Left cardiac atrium (tissue), 4 donors: ENCODE measurements around the gene PGAP3. TPM values are rescaled to one million over a fixed set of nuclear protein-coding genes. Genes with fewer than 3 reads are reported as not detected.

Experiments used
- ATAC-seq, 2 donors: fragments of 200-7000 bp; cut with Tn5 transposase; one replicate each; pipeline ENCODE4 v1.9.1; 2020; ENCODE audit warnings: mild to moderate bottlenecking in 2 of 2, moderate library complexity in 2 of 2
- DNase-seq: peaks from one replicate; pipeline ENCODE4 v3.0.0-alpha.2; 2020
- intact Hi-C, 2 donors: fragments of 100-400 bp; cut with DNase I; formaldehyde crosslinking; loops; one replicate each; pipeline versions ENCODE4 v1.14.1 to v1.15.1; 2022 to 2023
- total RNA-seq, 2 donors: library from RNA; stranded (reverse); fragmentation: NEBNext Ultra II Directional; extraction: Animal tissue kit (Norgen Biotek cat#: 25700); gene quantifications; one replicate each; pipeline ENCODE4 v1.2.1, GENCODE V29; 2021
- donor health status: DM: no; HTN: yes; CAD: no.
- donor health status: DM: no; HTN: yes; CAD: no; lungs with severe emphysema.
- donor health status: DM: yes; HTN: yes; CAD: no.
- donor health status: Dilated cardiomyopathy.

Gene PGAP3
- total RNA-seq, 2 donors from 2014 or later, result 9.7 to 18.1 TPM

DNA sequence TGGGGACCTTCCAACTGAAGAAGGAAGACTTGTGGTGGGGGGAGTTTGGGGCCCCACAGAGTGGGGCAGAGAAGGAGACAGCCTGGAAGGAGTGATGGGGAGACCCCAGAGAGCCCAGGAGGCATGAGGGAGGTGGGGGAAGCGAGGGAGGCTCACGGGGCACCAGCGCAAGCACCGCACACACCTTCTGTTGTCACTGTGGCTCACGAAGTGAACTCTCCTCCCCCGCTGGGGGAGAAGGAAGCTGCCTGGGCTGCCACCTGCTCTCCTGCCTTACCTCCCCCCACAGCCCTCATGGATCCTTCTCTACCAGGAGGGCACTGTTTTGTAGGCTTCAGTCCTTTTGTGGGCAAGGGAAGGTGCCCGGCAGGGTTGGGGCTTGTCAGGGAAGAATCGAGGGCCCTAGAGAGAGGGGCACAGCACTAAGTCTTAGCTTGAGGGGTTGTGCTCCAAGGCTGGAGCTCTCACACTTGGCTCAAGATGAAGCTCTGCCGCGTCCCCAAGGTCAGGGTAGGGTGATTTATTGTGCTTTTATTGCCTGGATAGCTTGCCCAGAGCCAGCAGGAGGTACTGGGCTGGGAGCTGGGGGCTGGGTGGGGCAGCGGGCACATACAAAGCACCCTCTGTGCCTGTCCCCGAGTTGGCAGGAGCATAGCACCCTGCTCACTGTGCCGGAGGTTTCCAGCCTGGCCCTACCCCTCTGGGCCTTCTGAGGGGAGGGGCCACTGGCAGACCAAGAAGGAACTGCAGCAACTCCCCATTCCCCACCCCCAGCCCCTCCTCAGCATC lies 55.5 kb downstream of the PGAP3 start:
- intact Hi-C loops, result no loop called here
- DNase-seq (no peak), ATAC-seq (peak in 1 of 2 donors; percentile 25)

DNA sequence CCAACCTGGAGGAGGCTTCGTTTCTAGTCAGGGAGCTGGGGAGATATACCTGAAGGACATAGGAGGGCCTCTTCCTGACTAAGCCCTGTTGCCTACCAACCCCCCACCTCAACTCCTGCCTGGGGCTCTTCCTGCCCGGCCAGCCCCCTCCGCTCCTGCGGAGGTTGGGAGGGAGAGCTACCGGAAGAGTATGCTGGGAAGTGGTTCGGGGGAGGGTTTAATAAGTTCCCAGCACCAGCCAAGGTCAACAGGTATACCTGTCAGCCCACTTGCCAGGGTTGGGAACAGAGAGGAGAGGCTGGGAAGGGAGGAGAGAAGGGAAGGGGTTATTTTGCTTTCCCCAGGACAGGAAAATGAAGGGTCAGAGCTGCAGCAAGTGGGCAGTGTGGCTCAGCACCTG lies 56.5 kb downstream of the PGAP3 start:
- ATAC-seq (no peak), DNase-seq (no peak)
- intact Hi-C loops, result no loop called here

DNA sequence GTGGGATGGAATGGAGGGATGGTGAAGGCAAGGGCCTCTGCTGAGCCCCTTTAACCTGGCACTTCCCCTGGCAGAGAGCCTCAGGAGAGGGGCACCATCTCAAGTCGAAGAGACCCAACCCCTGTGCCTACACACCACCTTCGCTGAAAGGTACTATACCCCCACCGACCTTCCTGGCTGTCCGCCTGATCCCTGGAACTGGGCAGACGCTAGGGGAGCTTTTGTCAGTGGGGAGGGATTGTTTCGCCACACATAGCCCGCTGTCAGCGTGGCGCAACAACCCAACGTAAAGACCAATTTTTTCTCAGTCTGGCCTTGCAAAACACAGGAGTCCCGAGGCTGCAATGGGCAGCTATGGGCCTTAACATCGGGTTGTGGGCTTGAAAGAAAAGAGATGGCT lies 58.0 kb downstream of the PGAP3 start:
- intact Hi-C loops, result no loop called here
- ATAC-seq (no peak), DNase-seq (no peak)

DNA sequence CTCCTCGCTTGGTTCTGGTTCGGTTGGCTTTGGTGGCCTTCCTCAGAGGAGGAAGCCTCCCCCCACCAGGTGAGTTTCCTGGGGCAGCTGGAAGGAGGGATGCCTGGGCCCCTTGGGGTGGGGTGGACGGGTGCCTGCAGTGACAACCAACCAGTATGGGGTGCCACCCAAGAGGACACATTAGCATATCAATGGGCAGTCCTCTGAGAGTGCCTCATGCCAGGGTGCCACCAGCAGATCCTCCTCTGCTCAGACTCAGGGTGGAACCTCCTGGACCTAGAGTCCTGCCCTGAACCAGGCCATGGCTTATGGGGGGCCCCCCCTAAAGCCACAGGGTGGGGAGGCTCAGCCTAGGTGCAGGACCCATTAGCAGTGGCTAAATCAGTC lies 58.4 kb downstream of the PGAP3 start:
- intact Hi-C loops, result no loop called here
- ATAC-seq, result no peak
- no peak for DNase-seq

DNA sequence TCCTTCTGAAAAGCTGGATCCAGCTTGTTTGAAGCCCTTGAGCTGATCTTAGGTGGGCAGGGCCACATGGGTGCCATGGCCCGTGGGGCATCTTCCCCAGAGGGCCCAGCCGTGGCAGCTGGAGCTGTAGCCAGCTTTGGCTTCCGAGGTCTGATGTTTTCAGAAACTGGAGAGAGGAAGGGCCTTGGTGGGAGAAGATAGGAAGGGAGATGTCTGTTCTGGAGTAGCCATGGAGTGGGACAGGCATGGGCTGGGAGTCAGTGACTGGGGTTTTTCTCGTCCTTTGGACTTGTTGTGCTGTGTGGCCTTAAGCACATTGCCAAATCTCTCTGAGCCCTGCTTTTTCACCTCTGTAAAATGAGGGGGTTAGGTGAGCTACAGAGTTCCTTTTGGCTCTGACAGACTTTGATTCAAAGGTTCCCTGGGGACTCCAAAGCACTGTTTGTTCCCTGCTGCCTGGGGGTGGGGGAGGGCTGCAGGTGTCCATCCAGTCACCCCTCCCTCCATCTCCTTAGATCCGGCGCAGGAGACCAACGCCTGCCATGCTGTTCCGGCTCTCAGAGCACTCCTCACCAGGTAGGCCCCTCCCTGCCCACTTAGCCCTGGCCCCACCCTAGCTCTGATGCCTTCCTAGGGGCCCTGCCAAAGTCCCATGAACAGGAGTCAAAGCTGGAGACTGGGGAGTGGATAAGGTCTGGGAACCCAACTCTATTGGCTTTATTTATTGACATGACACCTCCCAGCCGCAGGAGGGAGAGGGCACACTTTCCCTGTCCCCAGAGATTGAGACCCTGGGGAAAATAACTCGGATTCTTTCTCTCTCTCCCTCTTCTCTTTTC lies 59.0 kb downstream of the PGAP3 start:
- intact Hi-C loops, result no loop called here
- DNase-seq, result no peak
- ATAC-seq, result no peak

DNA sequence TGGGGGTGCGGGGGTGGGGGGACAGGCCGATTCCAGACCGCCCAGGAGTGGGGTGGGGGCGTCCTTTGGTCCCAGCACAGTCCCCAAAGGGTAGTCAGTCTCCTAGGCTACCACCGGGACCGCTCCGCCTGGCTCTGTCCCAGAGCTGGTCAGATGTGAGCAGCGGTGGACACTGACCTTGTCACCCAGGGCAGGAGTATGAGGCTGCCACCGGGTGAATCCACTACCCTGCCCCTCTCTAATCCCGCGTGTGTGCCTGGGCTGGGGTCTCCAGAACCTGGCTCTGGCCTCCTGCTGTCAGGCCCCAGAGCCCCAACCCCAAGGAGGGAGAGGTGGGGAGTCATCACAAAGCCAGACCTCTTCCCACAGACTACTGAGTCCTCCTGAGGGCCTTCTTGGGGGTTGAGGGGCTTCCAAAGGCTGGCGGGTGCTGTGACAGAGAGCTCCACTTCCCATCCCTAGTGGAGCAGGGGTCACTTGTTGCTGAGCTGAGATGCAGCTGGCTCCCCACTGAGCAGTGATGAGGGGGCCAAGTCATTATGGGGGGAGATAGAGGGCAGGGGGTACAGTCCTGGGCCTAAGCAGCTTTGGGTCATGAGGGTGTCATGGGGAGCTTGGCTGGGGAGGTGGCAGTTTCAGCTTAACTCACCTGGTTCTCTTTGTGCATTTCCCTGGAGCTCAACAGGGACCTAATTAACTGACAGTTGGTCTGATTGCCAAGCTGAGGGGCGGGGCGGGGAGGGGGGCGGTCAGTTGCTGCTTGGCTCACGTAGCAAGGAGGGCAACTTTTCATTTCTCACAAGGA lies 59.9 kb downstream of the PGAP3 start:
- ATAC-seq, result peak in 1 of 2 donors; percentile 10
- DNase-seq, result no peak
- intact Hi-C loops, result no loop called here

DNA sequence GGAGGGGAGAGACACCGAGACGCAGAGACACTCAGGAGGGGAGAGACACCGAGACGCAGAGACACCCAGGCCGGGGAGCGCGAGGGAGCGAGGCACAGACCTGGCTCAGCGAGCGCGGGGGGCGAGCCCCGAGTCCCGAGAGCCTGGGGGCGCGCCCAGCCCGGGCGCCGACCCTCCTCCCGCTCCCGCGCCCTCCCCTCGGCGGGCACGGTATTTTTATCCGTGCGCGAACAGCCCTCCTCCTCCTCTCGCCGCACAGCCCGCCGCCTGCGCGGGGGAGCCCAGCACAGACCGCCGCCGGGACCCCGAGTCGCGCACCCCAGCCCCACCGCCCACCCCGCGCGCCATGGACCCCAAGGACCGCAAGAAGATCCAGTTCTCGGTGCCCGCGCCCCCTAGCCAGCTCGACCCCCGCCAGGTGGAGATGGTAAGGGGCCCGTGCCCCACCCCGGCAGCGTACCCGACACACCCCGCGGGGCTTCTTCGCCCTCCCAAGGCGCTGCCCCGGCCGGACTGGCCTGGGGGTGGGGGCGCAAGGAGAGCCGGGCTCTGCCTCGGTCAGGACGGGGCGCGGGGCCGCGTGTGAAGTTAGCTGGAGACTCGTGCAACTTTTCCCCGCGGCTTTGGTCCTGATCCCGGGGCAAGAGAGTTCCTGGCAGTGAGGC lies 60.7 kb downstream of the PGAP3 start:
- ATAC-seq, result no peak
- no peak for DNase-seq
- intact Hi-C loops, result no loop called here

DNA sequence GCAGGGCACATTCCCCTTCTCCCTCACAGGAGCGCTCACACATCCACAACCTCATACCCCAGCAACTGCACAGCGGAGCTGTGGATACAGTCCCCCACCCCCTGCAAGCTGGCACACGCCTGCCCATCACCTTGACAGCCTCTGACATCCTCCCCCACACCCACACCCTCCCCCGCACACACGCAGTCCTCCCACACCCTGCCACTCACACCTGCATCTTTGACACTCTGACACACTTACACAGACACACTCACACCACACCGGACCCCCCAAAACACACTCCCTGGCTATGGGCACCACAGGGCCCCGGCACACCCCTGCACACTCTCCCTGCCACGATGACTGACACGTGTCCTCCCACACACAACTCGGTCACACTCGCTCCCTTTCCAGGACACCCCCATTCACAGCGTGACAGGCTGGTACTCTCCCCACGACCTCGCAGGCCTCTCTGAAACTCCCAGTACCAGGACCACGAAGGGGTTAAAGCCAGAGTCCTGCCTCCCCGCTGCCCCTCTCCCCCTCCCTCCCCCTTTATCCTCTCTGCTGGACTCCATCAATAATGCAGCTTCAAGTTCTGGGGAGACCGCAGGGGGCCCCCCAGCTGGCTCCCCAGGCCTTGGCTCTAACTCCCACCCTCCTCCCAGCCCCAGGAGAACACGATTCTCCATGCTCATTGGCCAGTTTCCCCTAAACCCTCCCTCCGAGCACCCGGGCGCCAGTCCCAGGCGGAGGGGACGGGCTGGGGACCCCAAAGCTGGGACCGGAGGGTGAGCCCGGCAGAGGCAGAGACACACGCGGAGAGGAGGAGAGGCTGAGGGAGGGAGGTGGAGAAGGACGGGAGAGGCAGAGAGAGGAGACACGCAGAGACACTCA lies 61.4 kb downstream of the PGAP3 start, which contains the start of gene PPP1R1B:
Gene PPP1R1B (plus strand): TSS at position 782 of the 876 bp plus-strand sequence. CDS start 441 bp downstream, outside the sequence.
- ATAC-seq (peak in 1 of 2 donors; percentile 4), DNase-seq (no peak)
- intact Hi-C loops, result no loop called here

DNA sequence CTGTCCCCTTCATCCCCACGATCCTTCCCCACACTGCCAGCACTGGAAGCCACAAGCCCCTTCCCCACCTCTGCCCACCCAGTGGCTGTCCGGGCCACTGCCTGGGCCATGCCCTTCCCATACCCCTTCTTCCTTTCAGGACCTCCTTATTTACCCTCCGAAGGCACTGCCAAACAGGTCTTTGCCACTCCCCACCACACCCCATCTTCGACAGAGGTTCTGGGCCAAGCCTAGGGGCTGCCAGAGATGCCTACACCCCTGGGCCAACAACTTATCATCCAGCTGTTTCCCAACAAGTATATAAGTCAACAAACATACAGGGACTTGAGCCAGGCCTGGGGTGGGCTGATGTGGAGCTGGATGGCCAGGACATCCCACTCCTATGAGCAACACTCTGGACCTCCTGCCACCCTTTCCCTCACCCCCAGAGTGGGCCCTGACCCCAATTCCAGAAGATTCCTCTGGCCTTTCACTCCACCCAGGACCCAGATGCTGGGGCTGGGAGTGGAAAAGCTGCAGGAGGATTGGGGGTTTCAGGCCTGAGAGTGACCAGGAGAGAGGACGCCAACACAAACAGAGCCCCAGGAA lies 62.6 kb downstream of the PGAP3 start:
- intact Hi-C loops, result loop anchor here in 1 of 2 donors (2.0 kb wide), 1 partner anchor 76 kb away; no protein-coding TSS in a partner anchor
- no peak for DNase-seq
- no peak for ATAC-seq

DNA sequence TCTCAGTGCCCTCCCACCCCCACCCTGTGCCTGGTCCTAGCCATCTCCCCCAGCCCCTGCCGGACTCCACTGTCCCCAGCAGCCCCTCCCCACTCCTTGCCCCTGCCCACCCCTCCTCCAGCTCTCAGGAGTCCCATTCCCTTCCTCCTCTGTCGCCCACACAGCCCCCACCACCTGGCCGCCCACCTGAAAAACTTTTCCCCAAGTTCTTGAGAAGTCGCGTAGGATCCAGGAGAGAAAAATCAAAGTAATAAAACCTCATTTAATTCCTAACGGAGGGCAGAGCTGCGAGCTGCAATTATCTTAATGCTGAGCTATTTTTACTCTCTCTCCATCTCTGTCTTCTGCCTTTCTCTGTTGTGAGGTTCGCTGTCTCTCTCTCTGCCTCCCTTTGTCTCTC lies 63.5 kb downstream of the PGAP3 start:
- ATAC-seq, result no peak
- intact Hi-C loops, result loop anchor here (1.0 to 5.0 kb wide), 5 partner anchors 48 to 128 kb away; partner anchors contain the start of gene MIEN1 (in 1 of the 2)
- no peak for DNase-seq

DNA sequence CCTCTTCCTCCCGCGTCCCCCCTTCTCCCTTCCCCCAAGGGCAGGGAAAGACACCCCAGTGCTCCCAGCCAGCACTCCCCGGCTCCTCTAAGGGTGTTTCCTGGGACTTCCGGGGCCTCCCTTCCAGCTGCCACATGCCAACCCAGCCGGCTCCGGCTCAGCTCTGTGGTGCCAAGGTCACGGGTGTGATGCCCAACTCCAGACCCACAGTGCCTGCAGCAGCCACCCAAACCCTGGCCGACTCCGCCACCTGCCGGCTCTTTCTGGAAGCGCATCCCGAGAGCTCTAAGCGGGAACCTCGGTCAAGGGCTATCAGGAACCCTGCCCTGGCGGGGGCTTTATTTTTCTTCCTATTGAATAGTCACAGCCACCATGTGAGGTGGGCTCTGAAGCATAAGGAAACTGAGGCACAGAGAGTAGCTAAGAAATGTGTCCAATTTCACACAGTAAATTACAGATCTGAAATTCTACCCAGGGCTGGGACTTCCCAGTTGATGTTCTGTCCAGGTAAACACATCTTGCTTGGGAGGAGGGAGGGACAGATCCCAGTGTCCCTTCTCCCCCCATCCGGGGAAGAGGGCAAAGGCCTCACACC lies 64.4 kb downstream of the PGAP3 start:
- ATAC-seq, result peak; percentile 74 to 81
- DNase-seq, result peak; percentile 87
- intact Hi-C loops, result loop anchor here (5.0 kb wide), 3 partner anchors 49 to 129 kb away; partner anchors contain the start of gene MIEN1 (in 1 of the 2)

DNA sequence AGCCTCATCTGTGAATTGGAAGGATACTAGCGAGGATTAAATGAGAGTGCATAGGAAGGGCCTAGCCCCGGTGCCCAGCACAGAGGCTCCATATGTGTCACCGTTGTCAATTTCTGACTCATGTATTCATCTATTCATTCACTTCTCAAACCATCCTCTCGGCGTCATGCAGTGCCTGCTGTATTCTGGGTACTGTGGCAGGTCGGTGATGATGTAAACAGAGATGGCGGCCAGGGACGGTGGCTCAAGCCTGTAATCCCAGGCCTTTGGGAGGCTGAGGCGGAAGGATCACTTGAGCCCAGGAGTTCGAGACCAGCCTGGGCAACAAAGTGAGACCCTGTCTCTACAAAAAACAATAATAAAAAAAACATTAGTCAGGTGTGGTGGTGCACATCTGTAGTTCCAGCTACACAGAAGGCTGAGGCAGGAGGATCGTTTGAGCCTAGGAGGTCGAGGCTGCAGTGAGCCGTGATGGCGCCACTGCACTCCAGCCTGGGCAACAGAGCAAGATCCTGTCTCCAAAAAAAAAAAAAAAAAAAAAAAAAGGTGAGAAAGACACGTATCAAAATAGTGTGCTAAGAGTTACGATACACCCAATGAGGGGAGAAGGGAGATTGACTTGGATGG lies 65.4 kb downstream of the PGAP3 start:
- intact Hi-C loops, result loop anchor here (1.0 to 5.0 kb wide), 4 partner anchors 50 to 132 kb away; partner anchors contain the start of gene MIEN1 (in 1 of the 2)
- no peak for DNase-seq

DNA sequence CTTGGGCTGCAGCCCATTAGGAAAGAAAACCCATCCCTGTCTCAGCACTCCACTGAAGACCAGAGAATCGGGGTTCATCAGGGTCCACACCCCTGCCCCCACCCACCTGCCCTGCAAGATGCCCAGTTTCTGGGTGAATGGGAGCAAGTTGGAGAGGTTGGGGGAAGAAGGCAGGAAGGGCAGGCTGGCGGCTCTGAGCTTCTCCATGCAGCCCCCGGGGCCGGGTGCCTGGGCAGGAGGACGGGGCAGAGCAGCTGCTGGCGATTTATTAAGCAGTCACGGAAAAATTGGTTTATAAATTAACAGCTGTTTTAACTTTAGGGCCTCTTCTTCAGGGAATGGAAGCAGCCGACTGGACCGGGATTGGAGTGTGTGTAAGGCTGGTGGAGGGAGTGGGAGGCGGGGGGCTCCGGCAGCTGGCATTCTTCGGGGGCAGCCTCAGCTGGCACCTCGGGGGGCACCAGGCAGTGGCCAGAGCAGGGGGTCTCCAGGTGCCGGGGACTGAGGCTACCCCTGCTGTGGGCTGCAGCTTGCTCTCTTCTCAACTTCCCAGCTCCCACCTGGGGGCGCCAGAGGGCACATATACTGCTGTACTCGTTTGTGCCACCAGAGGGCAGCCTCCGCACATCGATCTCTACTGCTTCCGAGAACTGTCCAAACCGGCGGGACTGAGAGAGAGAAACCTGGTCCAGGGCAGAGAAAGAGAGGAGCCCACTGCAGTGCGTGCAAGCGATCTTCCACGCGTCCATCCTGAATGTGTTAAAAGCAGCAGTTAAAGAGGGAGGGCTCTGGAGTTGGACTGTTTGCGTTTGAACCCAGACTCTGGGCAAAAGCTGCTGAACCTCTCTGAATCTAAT lies 66.1 kb downstream of the PGAP3 start:
- intact Hi-C loops, result loop anchor here (1.0 to 5.0 kb wide), 4 partner anchors 51 to 133 kb away; partner anchors contain the start of gene MIEN1 (in 1 of the 2)
- peak; percentile 69 to 71 for ATAC-seq

More for the DNA sequence above, 65.4 kb downstream of the PGAP3 start:
- no peak for ATAC-seq

More for the DNA sequence above, 66.1 kb downstream of the PGAP3 start:
- peak; percentile 85 for DNase-seq
